ENCODE data around the gene ZBTB7C. TPM values are rescaled to one million over a fixed set of nuclear protein-coding genes. Genes with fewer than 3 reads are reported as not detected.

Gene ZBTB7C
- total and polyA plus RNA-seq, 2 of the 8 experiments (the other 6 are each of a cell fraction or from before 2014, with no cell fraction given): 0.15 to 0.45 TPM

GRCh38 chr18:48039769-48040215, 369.4 kb downstream of the ZBTB7C start:
- no peak for FAIRE-seq
- no peak overlapping the region for H3K14ac ChIP-seq (ENCODE audit: insufficient read length)
- no peak overlapping the region for H3K4ac ChIP-seq (replicated peaks; ENCODE audit: insufficient read length, low read depth, low read length)
- H3K56ac ChIP-seq (replicated peaks; ENCODE audit: insufficient read length, low read depth, low read length): no peak overlapping the region
- no peak for TF ChIP-seq BRCA1 (IDR thresholded peaks at IDR 0.05; ENCODE audit: low read depth, low read length)
- H4K5ac ChIP-seq (ENCODE audit: insufficient read length, low read depth, low read length): no peak overlapping the region
- H3K23ac ChIP-seq (ENCODE audit: insufficient read length): no peak overlapping the region
- no peak overlapping the region for H2BK20ac ChIP-seq (ENCODE audit: low read length)
- no peak overlapping the region for H2AK5ac ChIP-seq (ENCODE audit: low read depth, low read length)
- H4K91ac ChIP-seq (replicated peaks; ENCODE audit: insufficient read length, low read length): peak overlapping the region; percentile 13
- WGBS, 2 experiments (ENCODE audit: extremely low coverage in 1 of 2, insufficient coverage in 1 of 2, insufficient read length in 1 of 2, insufficient replicate concordance in 2 of 2, low coverage in 1 of 2, low lambda C conversion rate in 2 of 2, missing lambda C conversion rate in 1 of 2): 93% methylated on average over 16 of the region's 17 CpGs; no CpG with 5 or more reads in 1 of the 2 experiments
- H3K4me3 ChIP-seq (ENCODE audit: extremely low read depth in 1 of 4, insufficient read depth in 2 of 4, low read depth in 3 of 4, low read length in 4 of 4): no peak overlapping the region
- no peak overlapping the region for H2BK120ac ChIP-seq (replicated peaks; ENCODE audit: low read depth, low read length)
- no peak overlapping the region for H3K18ac ChIP-seq (ENCODE audit: extremely low read depth, low read length)
- DNase-seq (ENCODE audit: low read depth in 1 of 2, low spot score in 2 of 2): no peak
- ChIA-PET CTCF (ENCODE audit: partially characterized antibody) (interaction anchor here (1.0 to 3.0 kb wide), 5 partner anchors 10 to 423 kb away, joined by 3 to 17 read pairs (median 6); no protein-coding TSS in a partner anchor), POLR2A (ENCODE audit: partially characterized antibody) (no interaction called here)
- no peak overlapping the region for H3K4me2 ChIP-seq (ENCODE audit: insufficient read depth in 1 of 2, low read depth in 2 of 2, low read length in 2 of 2)
- no peaks in the 10 kb centered on the region; a peak in 1 of 7 replicates for H3K27me3 ChIP-seq (replicated peaks in 1 of 4; ENCODE audit: control insufficient read depth in 3 of 4, extremely low read depth in 1 of 4, insufficient read depth in 3 of 4, low read length in 3 of 4)
- H4K8ac ChIP-seq (ENCODE audit: extremely low read depth, insufficient read depth, low read length): peak overlapping the region; percentile 57; the same call in 1 of the 2 replicates
- no peak overlapping the region for H2BK5ac ChIP-seq (ENCODE audit: low read depth, low read length)
- no peaks in the 10 kb centered on the region for H3K36me3 ChIP-seq (ENCODE audit: control insufficient read depth in 2 of 4, insufficient read depth in 4 of 4, low read length in 3 of 4)
- no peak overlapping the region for H2BK12ac ChIP-seq (ENCODE audit: low read depth, low read length)
- H3K9me3 ChIP-seq (ENCODE audit: insufficient read depth in 2 of 2, low read depth in 1 of 2, low read length in 1 of 2): 0 out of 4 replicates have a peak, but pooled peaks cover 0 to 5% of the 10 kb centered on the region in 2 experiments
- H3K27ac ChIP-seq (ENCODE audit: low read depth, low read length): no peak overlapping the region
- H3K23me2 ChIP-seq (ENCODE audit: low read depth, low read length): no peaks in the 10 kb centered on the region
- H3K4me1 ChIP-seq (replicated peaks in 1 of 4; ENCODE audit: control insufficient read depth in 3 of 4, insufficient read depth in 4 of 4, low read length in 3 of 4): no peaks in the 10 kb centered on the region
- H3K79me1 ChIP-seq (ENCODE audit: low read depth, low read length): no peaks in the 10 kb centered on the region
- no peak overlapping the region for H2AFZ ChIP-seq (ENCODE audit: low read length)
- H4K20me1 ChIP-seq (replicated peaks in 1 of 2; ENCODE audit: control insufficient read depth in 1 of 2, insufficient read depth in 2 of 2, low read length in 2 of 2): no peaks in the 10 kb centered on the region
- no peak overlapping the region for H3K9ac ChIP-seq (replicated peaks in 1 of 4; ENCODE audit: extremely low read depth in 1 of 4, low read depth in 3 of 4, low read length in 3 of 4)
- no peaks in the 10 kb centered on the region for H3K79me2 ChIP-seq (ENCODE audit: control insufficient read depth in 1 of 2, insufficient read depth in 2 of 2, low read length in 2 of 2)
- no peak overlapping the region for H2BK15ac ChIP-seq (ENCODE audit: low read length)
